Measurements from ENCODE around the gene SIRT2.

GRCh38 chr19:38850976-38851621 is 48.3 kb downstream of the SIRT2 start:
- TF ChIP-seq HOXD13 (CRISPR knock-in tag; IDR thresholded peaks at IDR 0.05; ENCODE audit: borderline replicate concordance) (no peak), CTCF (tag by site-specific recombination; IDR thresholded peaks at IDR 0.05) (no peak; the same call in 1 of the 2 replicates), ZNF639 (tag by site-specific recombination; IDR thresholded peaks at IDR 0.05) (no peak), TCF7L2 (IDR thresholded peaks at IDR 0.05; ENCODE audit: borderline replicate concordance, low read depth, low read length) (no peak), ZNF558 (tag by site-specific recombination; IDR thresholded peaks at IDR 0.05) (no peak), ZNF398 (tag by site-specific recombination; IDR thresholded peaks at IDR 0.05) (peak; percentile 16; the same call in 1 of the 2 replicates), SETDB1 (IDR thresholded peaks at IDR 0.05; ENCODE audit: insufficient read length, low read length) (no peak), PBX3 (CRISPR knock-in tag; IDR thresholded peaks at IDR 0.05) (no peak), REST (tag by site-specific recombination; IDR thresholded peaks at IDR 0.05) (no peak), ZNF138 (tag by site-specific recombination; IDR thresholded peaks at IDR 0.05; ENCODE audit: borderline replicate concordance) (no peak), ZNF274 (IDR thresholded peaks at IDR 0.05; ENCODE audit: low read length) (no peak), ZNF274 (tag by site-specific recombination; IDR thresholded peaks at IDR 0.05; ENCODE audit: borderline replicate concordance) (no peak), ZNF202 (tag by site-specific recombination; IDR thresholded peaks at IDR 0.05; ENCODE audit: borderline replicate concordance) (no peak), ZSCAN30 (tag by site-specific recombination; IDR thresholded peaks at IDR 0.05) (peak; percentile 17; the same call in 1 of the 2 replicates), YY1 (tag by site-specific recombination; IDR thresholded peaks at IDR 0.05) (peak; percentile 13; the same call in 1 of the 2 replicates)
